ENCODE measurements around the gene AMTN.

The AMTN gene

GRCh38 chr4:70564033-70564432, 45.7 kb downstream of the AMTN start:
- DNase-seq (ENCODE audit: low spot score): no peak

GRCh38 chr4:70570796-70571195, 52.4 kb downstream of the AMTN start:
- no peak for DNase-seq (ENCODE audit: low spot score)

- no peak for DNase-seq (ENCODE audit: low spot score)
Observed at GRCh38 chr4:70571772-70572171, 53.4 kb downstream of the AMTN start.

- DNase-seq (ENCODE audit: low spot score): no peak
Observed at GRCh38 chr4:70575964-70576363, 57.6 kb downstream of the AMTN start.

- no peak for DNase-seq (ENCODE audit: low spot score)
Observed at GRCh38 chr4:70577220-70577927, 59.0 kb downstream of the AMTN start.

- no peak for DNase-seq (ENCODE audit: low spot score)
Observed at GRCh38 chr4:70581980-70582379, 63.6 kb downstream of the AMTN start.

Measured in D341Med (cell line).